Esophagus squamous epithelium (tissue), 5 donors: ENCODE data around the gene ATL1. TPM values are rescaled to one million over a fixed set of nuclear protein-coding genes. Genes with fewer than 3 reads are reported as not detected.

Source experiments
- DNase-seq: peaks from one replicate; lab custom pipeline; 2025; lab: John Stamatoyannopoulos, UW
- H3K27ac ChIP-seq, 4 donors: fragments of 200-600 bp; sonication (generic); one replicate each; pipeline ENCODE4 v1.5.1; 2016 to 2019; ENCODE audit warnings: mild to moderate bottlenecking in 1 of 4
- H3K27me3 ChIP-seq, 4 donors: fragments of 200-600 bp; sonication (generic); 1 replicate in 3 of 4; 2 replicates in 1 of 4; pipeline versions ENCODE4 v1.5.1 to v1.6.0; 2017 to 2021; ENCODE audit warnings: antibody characterized with exemption in 1 of 4
- H3K36me3 ChIP-seq, 3 donors: fragments of 200-600 bp; sonication (generic); one replicate each; pipeline ENCODE4 v1.5.1; 2016 to 2019
- H3K4me1 ChIP-seq, 3 donors: fragments of 200-600 bp; sonication (generic); one replicate each; pipeline ENCODE4 v1.5.1; 2017 to 2019
- H3K4me3 ChIP-seq, 4 donors: fragments of 200-600 bp; sonication (generic); 1 replicate in 3 of 4; 2 replicates in 1 of 4; pipeline ENCODE4 v1.5.1; 2016 to 2019; ENCODE audit warnings: mild to moderate bottlenecking in 2 of 4, moderate library complexity in 1 of 4
- H3K9me3 ChIP-seq, 3 donors: fragments of 200-600 bp; sonication (generic); one replicate each; pipeline ENCODE4 v1.5.1; 2016 to 2019
- CTCF ChIP-seq, 6 experiments: fragments of 450-650 bp in 4 of 6; fragments of 200-600 bp in 2 of 6; sonication (generic) in 2 of 6; IDR thresholded peaks; one replicate each; pipeline ENCODE4 v1.5.1; 2016 to 2019; ENCODE audit warnings: antibody characterized with exemption in 6 of 6, mild to moderate bottlenecking in 4 of 6, moderate library complexity in 4 of 6
- POLR2A ChIP-seq, 4 donors: fragments of 450-650 bp; IDR thresholded peaks; one replicate each; pipeline ENCODE4 v1.6.1; 2017; ENCODE audit warnings: antibody characterized with exemption in 4 of 4, mild to moderate bottlenecking in 4 of 4, moderate library complexity in 3 of 4
- WGBS, 2 donors: methylation state at CpG; one replicate each; pipeline ENCODE4 v1.1.5; 2018; 5-methylcytosine and 5-hydroxymethylcytosine counted together
- intact Hi-C: fragments of 100-400 bp; cut with DNase I; formaldehyde crosslinking; loops from one replicate; pipeline ENCODE4 v1.15.0; 2022
- total RNA-seq, 4 donors: library from RNA; depleted of rRNA; stranded (reverse); fragments of >200 nt; gene quantifications; one replicate each; pipeline ENCODE4 v1.1.0, GENCODE V29; 2016
- donor health status: DM: yes; HTN: yes; CAD: no.

Gene ATL1
- total RNA-seq, 4 donors from 2014 or later, result 3.3 to 7.3 (median 6.0) TPM

- Histone ChIP-seq H3K4me1 (peaks cover 10 to 84% (median 34%) of the 10 kb centered on the region in 3 donors), H3K27me3 (no peaks in the 10 kb centered on the region), H3K9me3 (no peaks in the 10 kb centered on the region), H3K36me3 (no peaks in the 10 kb centered on the region), H3K4me3 (peak overlapping the region in 1 of 4 donors; percentile 4), H3K27ac (peak overlapping the region; percentile 55 to 84 (median 78))
- intact Hi-C loops, result no loop called here
- no peak for TF ChIP-seq POLR2A (IDR thresholded peaks at IDR 0.05)
- no peak for TF ChIP-seq CTCF (IDR thresholded peaks at IDR 0.05)
- 18 to 28% methylated on average over 5 of the region's 5 CpGs for WGBS, 2 donors
- no peak for DNase-seq
Observed at GRCh38 chr14:50520947-50521815, 38.8 kb upstream of the ATL1 start.

DNA sequence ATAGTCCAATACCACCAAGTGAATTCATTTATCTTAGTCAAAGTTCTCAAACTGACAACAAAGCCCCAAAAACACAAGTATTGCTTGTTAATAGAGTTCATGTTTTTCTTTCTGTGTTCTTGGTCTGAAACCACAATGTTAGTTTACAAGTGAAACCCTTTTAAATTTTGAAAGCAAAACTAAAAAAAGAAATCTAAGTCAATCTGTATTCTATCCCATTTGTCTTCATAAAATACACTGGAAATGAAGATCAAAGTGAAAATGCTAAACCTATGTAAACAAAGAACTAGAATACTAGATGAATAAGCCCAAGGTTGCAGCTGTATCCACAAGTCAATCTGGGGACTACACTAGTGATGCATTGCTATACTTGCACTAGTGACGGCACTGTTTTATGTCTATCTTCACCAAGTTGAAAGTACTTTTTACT is 38.0 kb upstream of the ATL1 start:
- Histone ChIP-seq H3K9me3 (no peaks in the 10 kb centered on the region), H3K27me3 (no peaks in the 10 kb centered on the region), H3K36me3 (no peaks in the 10 kb centered on the region), H3K4me1 (peaks cover 10 to 89% (median 34%) of the 10 kb centered on the region in 3 donors), H3K27ac (peak overlapping the region; percentile 31 to 84 (median 78)), H3K4me3 (peak overlapping the region in 1 of 4 donors; percentile 4)
- TF ChIP-seq POLR2A (IDR thresholded peaks at IDR 0.05) (no peak), CTCF (IDR thresholded peaks at IDR 0.05) (no peak)
- intact Hi-C loops, result no loop called here
- 28 to 42% methylated on average over 1 of the region's 1 CpG for WGBS, 2 donors
- no peak for DNase-seq

DNA sequence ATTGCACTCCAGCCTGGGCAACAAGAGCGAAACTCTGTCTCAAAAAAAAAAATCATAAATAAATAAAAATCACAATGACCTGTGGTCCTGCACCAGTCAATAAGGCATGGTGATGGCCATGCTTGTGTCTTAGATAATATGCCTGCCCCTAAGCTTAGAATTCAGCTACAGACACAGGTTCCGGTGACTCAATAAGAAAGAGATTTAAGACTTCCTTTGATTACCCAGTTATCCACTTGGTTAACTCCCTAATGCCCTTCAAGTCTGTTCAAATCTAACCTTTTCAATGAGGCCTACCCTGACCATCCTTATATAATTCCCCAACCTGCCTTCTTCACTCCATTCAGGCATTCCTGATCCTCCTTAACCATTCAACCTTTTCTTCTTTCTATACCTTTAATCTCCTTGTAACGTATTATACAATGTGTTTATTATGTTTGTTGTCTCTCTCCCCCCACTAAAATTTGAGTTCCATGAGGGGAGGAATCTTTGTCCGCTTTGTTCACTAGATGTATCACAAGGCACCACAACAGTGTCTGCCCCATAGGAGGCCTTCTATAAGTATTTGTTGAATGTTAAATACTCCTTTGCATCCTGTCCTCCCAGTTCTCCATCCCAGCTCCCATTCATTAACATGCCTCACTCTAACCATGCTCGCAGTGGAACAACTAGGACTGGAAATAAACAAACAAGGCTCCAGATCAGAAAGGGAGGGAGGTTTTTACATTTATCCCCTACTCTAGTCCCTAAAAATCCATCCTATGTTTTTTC is 36.5 kb upstream of the ATL1 start:
- WGBS, 2 donors, result 87 to 92% methylated on average over 5 of the region's 5 CpGs
- H3K4me3 ChIP-seq, result no peak overlapping the region
- no peaks in the 10 kb centered on the region for H3K9me3 ChIP-seq
- H3K4me1 ChIP-seq, result peaks cover 10 to 89% (median 29%) of the 10 kb centered on the region in 3 donors
- H3K36me3 ChIP-seq, result no peaks in the 10 kb centered on the region
- intact Hi-C loops, result no loop called here
- TF ChIP-seq CTCF (IDR thresholded peaks at IDR 0.05), result no peak
- peak overlapping the region in 1 of 4 donors; percentile 16 for H3K27ac ChIP-seq
- no peaks in the 10 kb centered on the region for H3K27me3 ChIP-seq
- DNase-seq, result no peak

DNA sequence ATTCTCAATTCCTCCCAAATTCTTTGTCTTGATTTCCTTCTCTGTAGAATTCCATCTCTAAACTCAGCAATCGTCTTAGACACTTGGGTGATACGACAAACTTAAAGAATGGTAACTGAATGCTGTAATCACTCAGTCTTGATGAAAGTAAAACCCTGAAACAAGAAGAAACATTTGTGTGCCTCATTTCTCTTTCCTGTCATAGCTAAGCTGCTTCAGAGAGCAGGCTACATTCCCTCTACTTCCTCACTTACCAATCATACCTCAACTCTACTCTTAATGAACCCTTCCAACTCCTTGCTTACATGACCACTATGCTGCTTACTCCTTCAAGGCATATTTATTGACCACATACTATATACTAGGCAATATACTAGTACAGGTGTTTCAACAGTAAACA is 35.9 kb upstream of the ATL1 start:
- Histone ChIP-seq H3K36me3 (no peaks in the 10 kb centered on the region), H3K9me3 (no peaks in the 10 kb centered on the region), H3K27me3 (no peaks in the 10 kb centered on the region), H3K4me1 (peaks cover 10 to 91% (median 27%) of the 10 kb centered on the region in 3 donors), H3K27ac (peak overlapping the region in 1 of 4 donors; percentile 16), H3K4me3 (no peak overlapping the region)
- WGBS, 2 donors, result 86 to 88% methylated on average over 2 of the region's 2 CpGs
- DNase-seq, result no peak
- intact Hi-C loops, result no loop called here
- TF ChIP-seq POLR2A (IDR thresholded peaks at IDR 0.05), result no peak
- TF ChIP-seq CTCF (IDR thresholded peaks at IDR 0.05), result no peak
